ENCODE results near the gene SMTN.
A peak's percentile ranks its signal among the peaks of the same experiment; 100 is the strongest.
"Not testable (repeated sequence)": the region's sequence is repeated elsewhere in the genome, so short reads cannot be mapped to it uniquely, and the experiment has no call there.

The SMTN gene

DNA sequence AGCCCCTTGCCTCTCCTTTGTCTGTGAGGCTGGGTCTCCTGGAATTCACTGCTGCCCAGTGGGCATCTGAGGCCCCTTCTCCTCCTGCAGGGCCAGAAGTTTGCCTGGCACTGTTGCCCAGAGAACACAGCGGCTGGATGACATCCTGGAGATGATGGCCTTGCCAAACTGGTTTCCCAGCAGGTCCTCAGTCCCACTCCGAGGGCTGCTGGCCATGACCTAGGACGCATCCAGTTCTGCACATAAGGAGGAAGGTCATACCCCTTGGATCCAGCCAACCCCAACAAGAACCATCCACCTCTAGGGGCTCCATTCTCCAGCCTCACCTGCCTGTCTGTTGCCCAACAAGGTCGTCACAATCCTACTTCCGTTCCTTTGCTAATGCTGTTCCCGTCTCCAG, 3.4 kb upstream of the SMTN start:
- H3K27ac ChIP-seq: no peak overlapping the region; the same call in 1 of the 2 replicates
- TF ChIP-seq ZFX (IDR thresholded peaks at IDR 0.05): no peak
- TF ChIP-seq, protein P1, sequence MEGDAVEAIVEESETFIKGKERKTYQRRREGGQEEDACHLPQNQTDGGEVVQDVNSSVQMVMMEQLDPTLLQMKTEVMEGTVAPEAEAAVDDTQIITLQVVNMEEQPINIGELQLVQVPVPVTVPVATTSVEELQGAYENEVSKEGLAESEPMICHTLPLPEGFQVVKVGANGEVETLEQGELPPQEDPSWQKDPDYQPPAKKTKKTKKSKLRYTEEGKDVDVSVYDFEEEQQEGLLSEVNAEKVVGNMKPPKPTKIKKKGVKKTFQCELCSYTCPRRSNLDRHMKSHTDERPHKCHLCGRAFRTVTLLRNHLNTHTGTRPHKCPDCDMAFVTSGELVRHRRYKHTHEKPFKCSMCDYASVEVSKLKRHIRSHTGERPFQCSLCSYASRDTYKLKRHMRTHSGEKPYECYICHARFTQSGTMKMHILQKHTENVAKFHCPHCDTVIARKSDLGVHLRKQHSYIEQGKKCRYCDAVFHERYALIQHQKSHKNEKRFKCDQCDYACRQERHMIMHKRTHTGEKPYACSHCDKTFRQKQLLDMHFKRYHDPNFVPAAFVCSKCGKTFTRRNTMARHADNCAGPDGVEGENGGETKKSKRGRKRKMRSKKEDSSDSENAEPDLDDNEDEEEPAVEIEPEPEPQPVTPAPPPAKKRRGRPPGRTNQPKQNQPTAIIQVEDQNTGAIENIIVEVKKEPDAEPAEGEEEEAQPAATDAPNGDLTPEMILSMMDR (conservative IDR thresholded peaks at IDR 0.05): no peak

DNA sequence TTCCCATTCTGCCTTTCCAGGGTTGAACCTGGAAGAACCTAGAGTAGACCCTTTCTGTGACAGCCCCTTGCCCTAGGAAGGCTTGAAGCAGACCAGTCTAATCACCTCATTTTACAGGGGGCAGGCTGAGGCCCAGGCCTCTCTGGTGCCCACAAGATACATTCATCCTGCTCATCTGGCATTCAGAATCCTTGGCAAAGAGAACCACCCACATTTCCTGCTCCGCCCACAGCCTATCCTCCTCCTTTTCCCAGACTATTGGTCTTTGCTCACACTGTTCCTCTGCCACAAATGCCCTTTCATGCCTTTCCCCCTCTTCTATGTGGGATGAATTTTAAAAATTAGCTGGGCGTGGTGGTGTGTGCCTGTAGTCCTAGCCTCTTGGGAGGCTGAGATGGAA, 2.7 kb upstream of the SMTN start:
- H3K27ac ChIP-seq: not testable (repeated sequence)

DNA sequence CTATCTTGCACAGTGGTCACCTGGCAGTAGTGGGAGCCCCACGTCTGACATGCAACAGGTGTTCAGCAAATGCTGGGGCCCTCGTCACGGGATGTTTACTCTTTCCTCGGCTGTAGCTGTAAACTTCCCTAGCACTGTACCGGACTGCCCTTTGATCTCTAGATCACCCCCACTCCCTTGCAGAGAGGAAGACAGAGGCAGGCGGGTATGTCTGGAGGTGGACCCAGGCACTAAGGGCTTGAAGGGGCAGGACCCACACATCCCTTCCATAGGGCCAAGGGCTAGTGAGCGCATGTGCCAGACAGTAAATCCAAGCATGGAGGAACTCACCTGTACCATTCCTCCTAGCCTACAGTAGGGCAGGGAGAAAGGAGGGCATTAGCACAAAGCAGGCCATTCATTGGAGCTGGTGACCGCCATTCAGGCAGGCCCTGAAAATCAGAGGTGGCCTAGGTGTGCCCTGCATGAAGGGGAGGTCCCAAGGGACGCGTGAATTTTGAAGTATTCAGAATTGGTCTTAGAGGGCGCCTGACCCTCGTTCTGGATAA, 1.9 kb upstream of the SMTN start:
- 0 out of 2 replicates have a peak overlapping the region, but pooled peaks have one; percentile 1 for H3K27ac ChIP-seq
- TF ChIP-seq ZFX (IDR thresholded peaks at IDR 0.05): no peak
- TF ChIP-seq, protein P1 (conservative IDR thresholded peaks at IDR 0.05): no peak

DNA sequence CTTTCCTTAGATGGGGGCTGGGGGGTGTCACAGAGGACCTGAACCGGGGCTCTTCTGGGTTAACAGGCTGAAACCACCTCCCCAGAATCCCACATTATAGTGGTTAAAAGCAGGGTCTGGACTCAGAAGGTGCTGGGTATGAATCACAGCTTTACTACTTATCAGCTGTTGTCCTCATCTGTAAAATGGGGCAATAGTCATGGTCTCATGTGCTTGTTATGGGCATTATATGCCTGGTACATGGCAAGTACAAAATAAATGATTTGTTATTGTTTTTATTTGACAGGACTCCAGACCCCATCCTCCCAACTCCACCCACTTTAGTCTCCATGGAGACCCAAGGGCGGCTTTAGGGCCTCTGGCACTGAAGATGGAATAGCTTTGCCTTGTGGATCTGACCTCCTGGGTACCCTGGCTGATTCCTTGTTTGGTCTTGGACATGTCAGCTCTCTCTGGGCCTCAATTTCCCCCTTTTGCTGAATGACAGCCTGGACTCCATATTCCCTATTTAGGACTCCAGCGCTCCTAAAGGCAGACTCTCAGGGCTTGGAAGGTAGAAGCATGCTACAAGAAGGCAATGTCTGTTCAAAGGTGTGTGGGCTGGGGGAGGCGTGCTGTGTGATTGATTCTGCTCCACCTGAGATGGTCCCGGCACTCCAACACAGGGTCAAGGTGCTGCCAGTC, 812 bp upstream of the SMTN start:
- H3K27ac ChIP-seq: peak overlapping the region; percentile 84
- no peak for TF ChIP-seq ZFX (IDR thresholded peaks at IDR 0.05)
- TF ChIP-seq, protein P1 (conservative IDR thresholded peaks at IDR 0.05): no peak

DNA sequence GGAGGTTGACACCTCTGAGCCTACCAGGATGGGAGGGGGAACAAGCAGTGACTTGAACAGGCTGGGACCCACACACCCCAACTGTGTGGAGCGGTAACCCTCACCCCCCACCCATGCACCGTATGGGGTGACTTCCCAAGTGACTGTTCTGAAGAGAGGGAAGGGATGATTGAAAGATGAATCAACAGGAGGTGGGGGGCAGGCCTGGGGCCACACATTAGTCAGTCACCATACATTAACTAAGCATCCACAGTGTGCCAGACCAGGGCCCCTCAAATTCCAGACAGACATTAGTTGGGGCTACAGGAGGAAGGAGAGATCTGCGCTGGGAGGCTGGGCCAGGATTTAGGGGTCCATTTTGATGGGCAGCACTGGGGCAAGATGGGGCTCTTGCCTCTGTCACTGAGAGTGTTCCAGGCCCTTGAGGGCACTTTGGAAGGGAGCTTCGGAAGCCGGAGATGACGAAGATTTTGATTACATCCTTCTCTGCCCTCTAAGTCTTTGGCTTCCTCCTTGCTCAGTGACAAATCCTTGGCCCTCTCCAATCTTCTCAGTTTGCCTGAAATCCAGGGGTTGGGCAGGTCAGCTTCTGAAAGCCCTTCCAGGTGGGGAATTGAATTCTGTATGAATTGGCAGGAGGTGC, 966 bp downstream of the SMTN start:
- no peak for TF ChIP-seq ZFX (IDR thresholded peaks at IDR 0.05)
- TF ChIP-seq, protein P1 (conservative IDR thresholded peaks at IDR 0.05): no peak
- peak overlapping the region; percentile 84 for H3K27ac ChIP-seq

DNA sequence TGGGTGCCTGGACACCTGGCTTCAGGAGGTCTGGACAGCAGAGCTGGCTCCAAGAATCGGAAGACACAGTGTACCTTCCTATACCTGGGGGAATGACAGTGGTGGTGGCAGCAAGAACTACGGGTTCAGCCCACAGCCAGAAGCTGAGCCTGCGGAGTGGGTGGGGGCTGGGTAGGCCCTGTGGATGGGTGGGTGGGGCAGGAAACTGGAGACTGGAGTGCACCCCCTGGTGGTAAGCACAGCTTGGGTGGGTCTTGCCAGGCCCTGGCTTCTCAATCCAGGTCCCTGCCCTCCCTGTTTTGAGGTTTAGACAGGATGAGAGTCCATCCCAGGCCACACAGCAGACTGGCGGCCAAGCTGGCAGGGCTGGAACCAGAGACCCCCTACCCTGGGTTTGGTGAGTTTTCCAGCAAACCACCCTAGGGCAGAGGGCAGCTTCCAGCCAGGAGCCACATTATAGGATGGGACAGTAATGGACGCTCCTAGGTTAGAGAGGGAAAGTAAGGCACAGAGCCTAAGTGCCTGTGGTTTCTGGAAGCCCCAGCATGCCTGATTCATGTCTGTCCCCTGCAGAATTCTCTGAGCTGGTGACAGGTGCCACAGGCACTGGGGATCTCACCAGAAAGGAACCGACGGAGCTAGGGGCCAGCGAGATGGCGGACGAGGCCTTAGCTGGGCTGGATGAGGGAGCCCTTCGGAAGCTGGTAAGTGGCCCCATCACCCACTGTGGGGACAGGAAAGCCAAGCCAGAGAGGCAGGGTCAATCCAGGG, 1.7 kb downstream of the SMTN start:
- H3K27ac ChIP-seq: peak overlapping the region; percentile 84
- TF ChIP-seq ZFX (IDR thresholded peaks at IDR 0.05): no peak
- TF ChIP-seq, protein P1 (conservative IDR thresholded peaks at IDR 0.05): peak; percentile 59

DNA sequence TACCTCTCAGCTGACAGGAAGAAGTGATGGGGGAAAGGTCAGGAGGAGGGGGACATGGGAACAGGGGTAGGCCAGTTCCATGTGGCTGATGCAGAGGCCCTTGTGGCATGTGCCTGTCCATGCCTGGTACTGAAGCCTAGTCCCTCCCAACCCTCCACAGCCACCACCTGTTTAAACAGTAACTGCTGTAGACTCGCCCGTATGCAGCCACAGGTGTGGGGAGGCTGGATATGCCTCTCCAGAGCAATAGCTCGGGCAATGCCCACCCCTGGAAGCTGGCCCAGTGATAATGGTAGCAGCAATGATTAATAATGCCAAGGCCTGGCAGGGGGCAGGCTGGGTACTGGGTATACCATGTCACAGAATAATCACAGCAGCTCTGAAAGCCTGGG, 2.3 kb downstream of the SMTN start:
- no peak overlapping the region for H3K27ac ChIP-seq
- TF ChIP-seq, protein P1 (conservative IDR thresholded peaks at IDR 0.05): no peak
- TF ChIP-seq ZFX (IDR thresholded peaks at IDR 0.05): no peak
